HL-60 (cell line): Measurements from ENCODE around the gene LRP2.

Experiments used
- DNase-seq, 2 experiments: peaks; one replicate each; pipeline ENCODE4 v3.0.0-alpha.2; 2010 to 2020; ENCODE audit warnings: low read depth in 1 of 2, low spot score in 1 of 2
- H3K27ac ChIP-seq: fragments of 250-450 bp; sonication (Bioruptor Pico); replicated peaks from 2 replicates; pipeline ENCODE4 v1.5.1; 2020; ENCODE audit warnings: mild to moderate bottlenecking, moderate library complexity
- H3K27me3 ChIP-seq: fragments of 250-450 bp; sonication (Bioruptor Pico); 2 replicates; pipeline ENCODE4 v1.5.1; 2021; ENCODE audit warnings: mild to moderate bottlenecking, moderate library complexity; ENCODE audit not compliant: insufficient read depth, poor library complexity, severe bottlenecking
- H3K4me3 ChIP-seq: replicated peaks from 2 replicates; pipeline ENCODE4 v1.5.1; 2011; ENCODE audit warnings: mild to moderate bottlenecking, control low read depth, low read length; ENCODE audit not compliant: insufficient read depth
- CTCF ChIP-seq: IDR thresholded peaks from one replicate; pipeline ENCODE4 v1.5.1; 2011; ENCODE audit warnings: low read length, control low read depth, inconsistent platforms; ENCODE audit not compliant: insufficient read depth
- GABPA ChIP-seq: IDR thresholded peaks from 2 replicates; pipeline ENCODE4 v1.6.1; 2012; ENCODE audit warnings: low read depth
- POLR2AphosphoS5 ChIP-seq: IDR thresholded peaks from 2 replicates; pipeline ENCODE4 v1.6.1; 2012; ENCODE audit warnings: low read depth
- REST ChIP-seq: IDR thresholded peaks from 2 replicates; pipeline ENCODE4 v1.6.1; 2012; ENCODE audit warnings: low read depth; ENCODE audit not compliant: insufficient replicate concordance
- SPI1 ChIP-seq: IDR thresholded peaks from 2 replicates; pipeline ENCODE4 v1.6.1; 2012; ENCODE audit warnings: low read depth, mild to moderate bottlenecking, borderline replicate concordance

Gene LRP2

GRCh38 chr2:169129703-169130243 lies 232.6 kb downstream of the LRP2 start:
- no peak for TF ChIP-seq SPI1
- TF ChIP-seq REST = no peak
- no peak for TF ChIP-seq POLR2AphosphoS5
- no peak for TF ChIP-seq GABPA
- TF ChIP-seq CTCF = no peak
- H3K27ac ChIP-seq = no peak overlapping the region
- DNase-seq = no peak
- no peak overlapping the region for H3K4me3 ChIP-seq
- H3K27me3 ChIP-seq = no peaks in the 10 kb centered on the region

- DNase-seq = no peak
- no peak overlapping the region for H3K27ac ChIP-seq
- no peaks in the 10 kb centered on the region for H3K27me3 ChIP-seq
- H3K4me3 ChIP-seq = no peak overlapping the region
- TF ChIP-seq GABPA = no peak
- TF ChIP-seq POLR2AphosphoS5 = no peak
- no peak for TF ChIP-seq CTCF
- no peak for TF ChIP-seq SPI1
- TF ChIP-seq REST = no peak
Measured at GRCh38 chr2:169119851-169120250, 242.5 kb downstream of the LRP2 start.

GRCh38 chr2:169119123-169119760 lies 243.1 kb downstream of the LRP2 start:
- H3K4me3 ChIP-seq = no peak overlapping the region
- H3K27ac ChIP-seq = no peak overlapping the region
- DNase-seq = no peak
- TF ChIP-seq REST (no peak), POLR2AphosphoS5 (no peak), GABPA (no peak), SPI1 (no peak), CTCF (no peak)
- H3K27me3 ChIP-seq = no peaks in the 10 kb centered on the region
